Chondrocyte (in vitro differentiated cells): Measurements from ENCODE around the gene DTYMK. TPM values are rescaled to one million over a fixed set of nuclear protein-coding genes. Genes with fewer than 3 reads are reported as not detected.

Experiments
- DNase-seq: peaks from one replicate; pipeline ENCODE4 v3.0.0; 2021; ENCODE audit warnings: mixed read lengths, low spot score
- H3K27ac Mint-ChIP-seq: one replicate; pipeline ENCODE4 v1.8.0; 2021; ENCODE audit warnings: mild to moderate bottlenecking, moderate library complexity, mixed read lengths; ENCODE audit not compliant: unreplicated experiment
- H3K27me3 Mint-ChIP-seq: 2 replicates; pipeline ENCODE4 v1.8.0; 2021; ENCODE audit warnings: low read depth, mixed read lengths
- H3K36me3 Mint-ChIP-seq: 2 replicates; pipeline ENCODE4 v1.8.0; 2021; ENCODE audit warnings: low read depth, mixed read lengths
- H3K4me1 Mint-ChIP-seq: 2 replicates; pipeline ENCODE4 v1.8.0; 2021; ENCODE audit warnings: low read depth, mild to moderate bottlenecking, mixed read lengths
- H3K4me3 Mint-ChIP-seq: one replicate; pipeline ENCODE4 v1.8.0; 2021; ENCODE audit warnings: mild to moderate bottlenecking, moderate library complexity, mixed read lengths; ENCODE audit not compliant: unreplicated experiment
- H3K9me3 Mint-ChIP-seq: 2 replicates; pipeline ENCODE4 v1.8.0; 2021; ENCODE audit warnings: low read depth, mixed read lengths
- CTCF ChIP-seq: fragments of 200-600 bp; sonication (generic); IDR thresholded peaks from 2 replicates; pipeline ENCODE4 v1.5.0; 2021; ENCODE audit warnings: antibody characterized with exemption, mild to moderate bottlenecking, moderate library complexity
- total RNA-seq: library from RNA; stranded (reverse); gene quantifications from 3 replicates; pipeline ENCODE4 v1.2.1, GENCODE V29; 2021

DTYMK gene
- total RNA-seq, 1 donor from 2014 or later = 23.1 TPM

- no peak for DNase-seq
- Mint-ChIP-seq H3K4me3 (peak overlapping the region; percentile 74), H3K9me3 (no peaks in the 10 kb centered on the region), H3K27me3 (no peaks in the 10 kb centered on the region), H3K27ac (peak overlapping the region; percentile 45), H3K4me1 (peaks cover 55% of the 10 kb centered on the region), H3K36me3 (peaks cover 1% of the 10 kb centered on the region)
- TF ChIP-seq CTCF = no peak
Measured at GRCh38 chr2:241638940-241639339, 47.7 kb downstream of the DTYMK start.

GRCh38 chr2:241637795-241638660 is 48.6 kb downstream of the DTYMK start:
- peak overlapping the region; percentile 74 for H3K4me3 Mint-ChIP-seq
- TF ChIP-seq CTCF = no peak
- peaks cover 55% of the 10 kb centered on the region for H3K4me1 Mint-ChIP-seq
- DNase-seq = no peak
- H3K27ac Mint-ChIP-seq = peak overlapping the region; percentile 90
- no peaks in the 10 kb centered on the region for H3K27me3 Mint-ChIP-seq
- peaks cover 4% of the 10 kb centered on the region for H3K36me3 Mint-ChIP-seq
- H3K9me3 Mint-ChIP-seq = no peaks in the 10 kb centered on the region

GRCh38 chr2:241637018-241637794 is 49.4 kb downstream of the DTYMK start, which contains the start of the genes ATG4B and THAP4:
ATG4B (plus strand) TSS chr2:241637693; CDS start chr2:241637715, 22 bp downstream.
THAP4 (minus strand) TSS chr2:241637158; CDS start chr2:241637017, 141 bp downstream.
- no peak for TF ChIP-seq CTCF
- Mint-ChIP-seq H3K4me3 (peak within 1 kb of the TSS; percentile 76), H3K36me3 (peaks cover 9% of the 10 kb centered on the region), H3K9me3 (no peaks in the 10 kb centered on the region), H3K27ac (peak within 1 kb of the TSS; percentile 90), H3K4me1 (peaks cover 54% of the 10 kb centered on the region), H3K27me3 (no peaks in the 10 kb centered on the region)
- DNase-seq = no peak

GRCh38 chr2:241636182-241637017 is 50.2 kb downstream of the DTYMK start:
- H3K27me3 Mint-ChIP-seq = no peaks in the 10 kb centered on the region
- H3K36me3 Mint-ChIP-seq = peaks cover 9% of the 10 kb centered on the region
- H3K9me3 Mint-ChIP-seq = no peaks in the 10 kb centered on the region
- peak overlapping the region; percentile 76 for H3K4me3 Mint-ChIP-seq
- H3K27ac Mint-ChIP-seq = peak overlapping the region; percentile 89
- peaks cover 46% of the 10 kb centered on the region for H3K4me1 Mint-ChIP-seq
- TF ChIP-seq CTCF = peak; percentile 22
- no peak for DNase-seq
